ENCODE results near the gene NDST1.
A peak's percentile ranks its signal among the peaks of the same experiment; 100 is the strongest.

Gene NDST1

GRCh38 chr5:150540042-150540441, 32.1 kb downstream of the NDST1 start:
- H3K27me3 ChIP-seq (ENCODE audit: insufficient read depth, low read length): no peaks in the 10 kb centered on the region
- H3K9me2 ChIP-seq (ENCODE audit: low read depth, low read length): no peaks in the 10 kb centered on the region
- TF ChIP-seq CTCF (IDR thresholded peaks at IDR 0.05; ENCODE audit: low read length) (no peak), EZH2 (IDR thresholded peaks at IDR 0.05; ENCODE audit: borderline replicate concordance, low read length) (no peak)
- H3K4me2 ChIP-seq (ENCODE audit: low read length): no peak overlapping the region
- peak overlapping the region; percentile 74 for H3K27ac ChIP-seq (ENCODE audit: low read depth, low read length, poor library complexity, severe bottlenecking)
- H3K9me3 ChIP-seq (ENCODE audit: low read length): no peaks in the 10 kb centered on the region
- H3K4me1 ChIP-seq (ENCODE audit: insufficient read depth, low read length, severe bottlenecking): peaks cover 15% of the 10 kb centered on the region
- no peaks in the 10 kb centered on the region for H3K79me2 ChIP-seq (ENCODE audit: insufficient read depth, low read length)
- no peak overlapping the region for H3K9ac ChIP-seq (ENCODE audit: low read length)
- no peak overlapping the region for H2AFZ ChIP-seq (ENCODE audit: low read length)
- no peaks in the 10 kb centered on the region for H3F3A ChIP-seq (ENCODE audit: insufficient read depth, low read length)
- no peaks in the 10 kb centered on the region for H4K20me1 ChIP-seq (ENCODE audit: insufficient read depth, low read length)
- H3K36me3 ChIP-seq (ENCODE audit: insufficient read depth, low read length): peaks cover 4% of the 10 kb centered on the region; the same call in 1 of the 2 replicates
- no peak overlapping the region for H3K4me3 ChIP-seq (ENCODE audit: low read depth, low read length, poor library complexity, severe bottlenecking)

- Histone ChIP-seq H3K27me3 (ENCODE audit: insufficient read depth, low read length) (no peaks in the 10 kb centered on the region), H3K9ac (ENCODE audit: low read length) (no peak overlapping the region), H3F3A (ENCODE audit: insufficient read depth, low read length) (no peaks in the 10 kb centered on the region), H3K9me3 (ENCODE audit: low read length) (no peaks in the 10 kb centered on the region), H2AFZ (ENCODE audit: low read length) (no peak overlapping the region), H3K36me3 (ENCODE audit: insufficient read depth, low read length) (no peaks in the 10 kb centered on the region; the same call in 1 of the 2 replicates), H3K4me1 (ENCODE audit: insufficient read depth, low read length, severe bottlenecking) (peaks cover 15% of the 10 kb centered on the region), H3K79me2 (ENCODE audit: insufficient read depth, low read length) (no peaks in the 10 kb centered on the region), H3K4me2 (ENCODE audit: low read length) (peak overlapping the region; percentile 18; the same call in 1 of the 2 replicates), H3K27ac (ENCODE audit: low read depth, low read length, poor library complexity, severe bottlenecking) (peak overlapping the region; percentile 74), H4K20me1 (ENCODE audit: insufficient read depth, low read length) (no peaks in the 10 kb centered on the region), H3K9me2 (ENCODE audit: low read depth, low read length) (no peaks in the 10 kb centered on the region), H3K4me3 (ENCODE audit: low read depth, low read length, poor library complexity, severe bottlenecking) (no peak overlapping the region)
- no peak for TF ChIP-seq CTCF (IDR thresholded peaks at IDR 0.05; ENCODE audit: low read length)
These were observed 32.9 kb downstream of the NDST1 start for GRCh38 chr5:150540615-150541396.

- no peaks in the 10 kb centered on the region for H3F3A ChIP-seq (ENCODE audit: insufficient read depth, low read length)
- H2AFZ ChIP-seq (ENCODE audit: low read length): no peak overlapping the region
- H3K27ac ChIP-seq (ENCODE audit: low read depth, low read length, poor library complexity, severe bottlenecking): peak overlapping the region; percentile 74
- no peak overlapping the region for H3K4me3 ChIP-seq (ENCODE audit: low read depth, low read length, poor library complexity, severe bottlenecking)
- H3K4me1 ChIP-seq (ENCODE audit: insufficient read depth, low read length, severe bottlenecking): peaks cover 15% of the 10 kb centered on the region
- H3K9ac ChIP-seq (ENCODE audit: low read length): no peak overlapping the region
- no peaks in the 10 kb centered on the region; the same call in 1 of the 2 replicates for H3K36me3 ChIP-seq (ENCODE audit: insufficient read depth, low read length)
- H3K9me2 ChIP-seq (ENCODE audit: low read depth, low read length): no peaks in the 10 kb centered on the region
- H3K27me3 ChIP-seq (ENCODE audit: insufficient read depth, low read length): no peaks in the 10 kb centered on the region
- TF ChIP-seq EZH2 (IDR thresholded peaks at IDR 0.05; ENCODE audit: borderline replicate concordance, low read length) (no peak), CTCF (IDR thresholded peaks at IDR 0.05; ENCODE audit: low read length) (no peak)
- H4K20me1 ChIP-seq (ENCODE audit: insufficient read depth, low read length): no peaks in the 10 kb centered on the region
- no peaks in the 10 kb centered on the region for H3K9me3 ChIP-seq (ENCODE audit: low read length)
- no peaks in the 10 kb centered on the region for H3K79me2 ChIP-seq (ENCODE audit: insufficient read depth, low read length)
- peak overlapping the region; percentile 18; the same call in 1 of the 2 replicates for H3K4me2 ChIP-seq (ENCODE audit: low read length)
These were observed 33.4 kb downstream of the NDST1 start for GRCh38 chr5:150541397-150541675.
